SK-N-SH (cell line): ENCODE data around the gene ABCA7. TPM values are rescaled to one million over a fixed set of nuclear protein-coding genes. Genes with fewer than 3 reads are reported as not detected.

ENCODE experiments used
- CTCF ChIA-PET: fragments of 300-600, 350-600 bp; formaldehyde crosslinking; extraction: SDS; loops from one replicate; lab custom pipeline; 2021; lab: Yijun Ruan, JAX
- POLR2A ChIA-PET: fragments of 350-600 bp; sonication (Branson Sonifier 250); formaldehyde crosslinking; extraction: SDS; loops from one replicate; lab custom pipeline; 2020; ENCODE audit warnings: antibody characterized with exemption, inconsistent platforms; lab: Yijun Ruan, JAX
- DNase-seq: peaks from one replicate; pipeline ENCODE4 v3.0.0; 2012
- H2AFZ ChIP-seq: fragments of 200-600 bp; sonication (generic); 2 replicates; pipeline ENCODE4 v1.8.1; 2016; ENCODE audit warnings: antibody characterized with exemption, mild to moderate bottlenecking, low read depth
- H3F3A ChIP-seq: fragments of 200-600 bp; sonication (generic); replicated peaks from 2 replicates; pipeline ENCODE3; 2016; ENCODE audit warnings: antibody characterized with exemption, mild to moderate bottlenecking; ENCODE audit not compliant: insufficient read depth
- H3K27ac ChIP-seq, 2 experiments: fragments of 200-500 bp in 1 of 2; fragments of 200-600 bp in 1 of 2; sonication (Bioruptor generic) in 1 of 2; sonication (generic), shearing (Covaris generic) in 1 of 2; 2 replicates each; pipeline versions ENCODE4 v1.5.1 to v1.6.1; 2014 to 2016; ENCODE audit warnings: low read depth in 2 of 2, inconsistent platforms in 1 of 2, low read length in 1 of 2, mild to moderate bottlenecking in 1 of 2, mixed read lengths in 1 of 2
- H3K27me3 ChIP-seq: fragments of 200-600 bp; sonication (generic), shearing (Covaris generic); 2 replicates; pipeline ENCODE4 v1.6.1; 2016; ENCODE audit warnings: mixed run types; ENCODE audit not compliant: insufficient read depth
- H3K36me3 ChIP-seq, 2 experiments: fragments of 200-500 bp in 1 of 2; fragments of 200-600 bp in 1 of 2; sonication (Bioruptor generic) in 1 of 2; sonication (generic) in 1 of 2; replicated peaks in 1 of 2; 2 replicates each; pipeline versions ENCODE3 to v1.5.1; 2014 to 2016; ENCODE audit warnings: low read length in 1 of 2, mild to moderate bottlenecking in 1 of 2; ENCODE audit not compliant: insufficient read depth in 2 of 2, control insufficient read depth in 1 of 2
- H3K4me1 ChIP-seq, 2 experiments: fragments of 200-500 bp in 1 of 2; fragments of 200-600 bp in 1 of 2; sonication (Bioruptor generic) in 1 of 2; sonication (generic), shearing (Covaris generic) in 1 of 2; 2 replicates each; pipeline versions ENCODE4 v1.5.1 to v1.6.1; 2014 to 2016; ENCODE audit warnings: low read depth in 1 of 2, low read length in 1 of 2, mixed run types in 1 of 2; ENCODE audit not compliant: insufficient read depth in 2 of 2, control insufficient read depth in 1 of 2
- H3K4me2 ChIP-seq: fragments of 200-600 bp; sonication (generic), shearing (Covaris generic); 2 replicates; pipeline ENCODE4 v1.6.1; 2017; ENCODE audit warnings: mixed run types
- H3K4me3 ChIP-seq, 2 experiments: fragments of 200-500 bp in 1 of 2; fragments of 200-600 bp in 1 of 2; sonication (Bioruptor generic) in 1 of 2; sonication (generic), shearing (Covaris generic) in 1 of 2; 2 replicates each; pipeline versions ENCODE4 v1.5.1 to v1.8.1; 2014 to 2016; ENCODE audit warnings: low read depth in 2 of 2, inconsistent platforms in 1 of 2, low read length in 1 of 2, mild to moderate bottlenecking in 1 of 2, mixed read lengths in 1 of 2, moderate library complexity in 1 of 2
- H3K79me2 ChIP-seq: fragments of 200-600 bp; sonication (generic); 2 replicates; pipeline ENCODE4 v1.8.1; 2017; ENCODE audit warnings: mild to moderate bottlenecking; ENCODE audit not compliant: insufficient read depth
- H3K9ac ChIP-seq: fragments of 200-600 bp; sonication (generic); 2 replicates; pipeline ENCODE4 v1.6.1; 2017; ENCODE audit warnings: mixed run types
- H3K9me2 ChIP-seq: fragments of 200-600 bp; sonication (generic); 2 replicates; pipeline ENCODE4 v1.6.1; 2017; ENCODE audit warnings: mixed run types
- H3K9me3 ChIP-seq: fragments of 200-600 bp; sonication (generic); 2 replicates; pipeline ENCODE4 v1.6.1; 2017; ENCODE audit warnings: mixed run types, mild to moderate bottlenecking, moderate library complexity
- H4K20me1 ChIP-seq: fragments of 200-600 bp; sonication (generic); 2 replicates; pipeline ENCODE4 v1.6.1; 2017; ENCODE audit warnings: mild to moderate bottlenecking, mixed run types; ENCODE audit not compliant: insufficient read depth
- ELF1 ChIP-seq: IDR thresholded peaks from 2 replicates; pipeline ENCODE4 v1.4.0; 2012
- EP300 ChIP-seq, 2 experiments: IDR thresholded peaks; 2 replicates each; pipeline versions ENCODE4 v1.4.0 to v1.6.1; 2012; ENCODE audit warnings: borderline replicate concordance in 1 of 2, low read depth in 1 of 2, low read length in 1 of 2
- FOSL2 ChIP-seq: IDR thresholded peaks from 2 replicates; pipeline ENCODE4 v1.4.0; 2012; ENCODE audit warnings: low read depth, mild to moderate bottlenecking, moderate library complexity, borderline replicate concordance
- FOXJ3 ChIP-seq: sonication (generic); formaldehyde crosslinking; IDR thresholded peaks from 2 replicates; pipeline ENCODE4 v1.5.1; 2020; ENCODE audit warnings: mild to moderate bottlenecking, missing genetic modification reagents
- FOXM1 ChIP-seq: IDR thresholded peaks from 2 replicates; pipeline ENCODE4 v1.4.0; 2012; ENCODE audit warnings: low read depth, mild to moderate bottlenecking
- GABPA ChIP-seq: IDR thresholded peaks from 2 replicates; pipeline ENCODE4 v1.4.0; 2012; ENCODE audit warnings: low read depth, mild to moderate bottlenecking
- NFIC ChIP-seq: IDR thresholded peaks from 2 replicates; pipeline ENCODE4 v1.4.0; 2012; ENCODE audit warnings: borderline replicate concordance
- NRF1 ChIP-seq: IDR thresholded peaks from 2 replicates; pipeline ENCODE4 v1.6.1; 2012; ENCODE audit warnings: low read depth, mild to moderate bottlenecking, low read length
- POLR2AphosphoS5 ChIP-seq: IDR thresholded peaks from 2 replicates; pipeline ENCODE4 v1.6.1; 2012; ENCODE audit warnings: low read depth, low read length
- RCOR1 ChIP-seq: fragments of 150-350 bp; IDR thresholded peaks from 2 replicates; pipeline ENCODE4 v1.6.1; 2017; ENCODE audit warnings: antibody characterized with exemption, low read length
- RXRA ChIP-seq: IDR thresholded peaks from 2 replicates; pipeline ENCODE4 v1.4.0; 2012; ENCODE audit warnings: low read depth, mild to moderate bottlenecking, borderline replicate concordance
- SMC3 ChIP-seq: IDR thresholded peaks from 2 replicates; pipeline ENCODE4 v1.6.1; 2012; ENCODE audit warnings: low read depth, low read length, improper control_type of control experiment
- YY1 ChIP-seq: IDR thresholded peaks from 2 replicates; pipeline ENCODE4 v1.4.0; 2012; ENCODE audit warnings: low read depth, mild to moderate bottlenecking
- whole genome bisulfite sequencing: methylation state at CpG from one replicate; pipeline ENCODE4 v1.1.6; 2017; ENCODE audit warnings: low lambda C conversion rate; 5-methylcytosine and 5-hydroxymethylcytosine counted together
- polyA plus RNA-seq, 3 experiments: library from polyadenylated mRNA; depleted of rRNA; stranded (reverse); fragments of >200 nt; gene quantifications; 2 replicates each; pipeline ENCODE4 v1.2.3, GENCODE V29; 2012
- TF ChIP-seq, protein P1 (sequence below): IDR thresholded peaks from 2 replicates; pipeline ENCODE4 v1.4.0; 2012; ENCODE audit warnings: low read depth, borderline replicate concordance
- TF ChIP-seq, protein P2 (sequence below): IDR thresholded peaks from 2 replicates; pipeline ENCODE4 v1.4.0; 2012; ENCODE audit warnings: low read depth
- TF ChIP-seq, protein P3 (sequence below): fragments of 150-350 bp; IDR thresholded peaks from 2 replicates; pipeline ENCODE4 v1.6.1; 2017; ENCODE audit warnings: antibody characterized with exemption, low read length, low read depth, borderline replicate concordance
- TF ChIP-seq, protein P4 (sequence below): IDR thresholded peaks from 2 replicates; pipeline ENCODE4 v1.6.1; 2012; ENCODE audit warnings: mild to moderate bottlenecking, low read depth, low read length, moderate library complexity
- TF ChIP-seq, protein P5 (sequence below): IDR thresholded peaks from 2 replicates; pipeline ENCODE4; 2012
- TF ChIP-seq, protein P6 (sequence below): fragments of 200-600 bp; sonication (generic); IDR thresholded peaks from 2 replicates; pipeline ENCODE4 v1.6.1; 2017; ENCODE audit warnings: antibody characterized with exemption, mild to moderate bottlenecking, moderate library complexity

The ABCA7 gene
- polyA plus RNA-seq, 1 of the 3 experiments (the other 2 are of a cell fraction): 7.8 TPM

DNA sequence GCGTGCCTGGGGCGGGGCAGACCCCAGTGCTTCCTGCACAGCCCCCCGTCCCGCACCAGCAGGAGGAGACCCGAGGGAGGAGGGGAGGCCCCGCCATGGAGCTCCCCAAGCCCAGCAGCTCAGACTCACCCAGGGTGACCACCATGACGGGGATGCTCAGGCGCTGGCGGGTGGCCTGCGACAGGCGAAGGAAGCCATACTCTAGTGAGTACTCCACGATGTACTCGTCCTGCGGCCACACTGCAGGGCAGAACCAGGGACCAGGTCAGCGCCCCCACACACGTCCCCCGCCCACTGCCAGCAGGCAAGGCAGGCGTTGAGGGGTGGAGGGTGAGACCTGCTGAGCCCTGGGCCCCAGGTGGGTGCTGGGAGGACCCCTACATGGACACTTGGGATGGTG lies 27.6 kb upstream of the ABCA7 start:
- Histone ChIP-seq H2AFZ (no peak overlapping the region), H3K79me2 (peaks cover 38% of the 10 kb centered on the region), H3F3A (no peaks in the 10 kb centered on the region), H3K36me3 (peaks cover 0 to 51% of the 10 kb centered on the region in 2 experiments), H3K4me3 (no peak overlapping the region), H3K27ac (no peak overlapping the region), H4K20me1 (peaks cover 38% of the 10 kb centered on the region), H3K27me3 (no peaks in the 10 kb centered on the region), H3K4me1 (peaks cover 0 to 5% of the 10 kb centered on the region in 2 experiments; a peak in 1 of 4 replicates), H3K9ac (no peak overlapping the region), H3K9me2 (no peaks in the 10 kb centered on the region), H3K4me2 (no peak overlapping the region), H3K9me3 (no peaks in the 10 kb centered on the region)
- ChIA-PET CTCF (no interaction called here), POLR2A (no interaction called here)
- 99% methylated on average over 12 of the region's 18 CpGs for WGBS
- TF ChIP-seq FOXJ3 (CRISPR knock-in tag): no peak
- TF ChIP-seq GABPA: no peak
- TF ChIP-seq YY1: no peak
- no peak for TF ChIP-seq POLR2AphosphoS5
- TF ChIP-seq SMC3: no peak
- TF ChIP-seq RXRA: no peak
- TF ChIP-seq RCOR1: no peak
- DNase-seq: no peak

DNA sequence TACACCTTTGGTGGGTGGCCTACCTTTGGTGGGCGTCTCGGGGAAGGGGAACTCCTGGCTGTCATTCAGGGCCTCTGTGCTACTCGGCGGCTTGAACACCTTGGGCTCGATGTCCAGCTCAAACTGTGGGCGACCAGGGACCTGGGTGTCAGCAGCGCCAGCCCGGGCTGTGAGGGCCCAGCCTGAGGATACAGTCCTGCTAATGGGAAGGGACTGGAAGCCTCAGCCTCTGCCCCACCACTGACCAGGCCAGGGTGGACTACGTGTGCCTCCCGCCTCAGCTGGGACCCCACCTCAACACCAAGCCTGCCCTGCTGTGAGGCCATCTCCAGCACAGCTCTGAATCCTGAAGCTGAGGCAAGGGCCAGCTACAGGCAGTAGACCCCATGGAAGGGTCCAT lies 26.7 kb upstream of the ABCA7 start:
- Histone ChIP-seq H3K79me2 (peaks cover 47% of the 10 kb centered on the region), H2AFZ (no peak overlapping the region), H3K9ac (no peak overlapping the region), H3K4me2 (no peak overlapping the region), H3K9me3 (no peaks in the 10 kb centered on the region), H3K9me2 (no peaks in the 10 kb centered on the region), H3F3A (no peaks in the 10 kb centered on the region), H3K27ac (no peak overlapping the region), H3K4me3 (no peak overlapping the region), H4K20me1 (peaks cover 47% of the 10 kb centered on the region), H3K36me3 (peaks cover 0 to 51% of the 10 kb centered on the region in 2 experiments), H3K4me1 (peaks cover 7 to 12% of the 10 kb centered on the region in 2 experiments; a peak in 1 of 4 replicates), H3K27me3 (no peaks in the 10 kb centered on the region)
- ChIA-PET CTCF (no interaction called here), POLR2A (no interaction called here)
- no peak for DNase-seq
- no CpG with 5 or more reads among the region's 10 CpGs for WGBS
- TF ChIP-seq POLR2AphosphoS5 (no peak), ELF1 (no peak), FOSL2 (no peak), NRF1 (no peak), GABPA (no peak), FOXM1 (no peak), NFIC (no peak), EP300 (IDR thresholded peaks at IDR 0.05; ENCODE audit: borderline replicate concordance in 1 of 2, low read depth in 1 of 2, low read length in 1 of 2) (no peak)
- TF ChIP-seq, protein P1, sequence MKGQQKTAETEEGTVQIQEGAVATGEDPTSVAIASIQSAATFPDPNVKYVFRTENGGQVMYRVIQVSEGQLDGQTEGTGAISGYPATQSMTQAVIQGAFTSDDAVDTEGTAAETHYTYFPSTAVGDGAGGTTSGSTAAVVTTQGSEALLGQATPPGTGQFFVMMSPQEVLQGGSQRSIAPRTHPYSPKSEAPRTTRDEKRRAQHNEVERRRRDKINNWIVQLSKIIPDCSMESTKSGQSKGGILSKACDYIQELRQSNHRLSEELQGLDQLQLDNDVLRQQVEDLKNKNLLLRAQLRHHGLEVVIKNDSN: no peak
- TF ChIP-seq, protein P2, sequence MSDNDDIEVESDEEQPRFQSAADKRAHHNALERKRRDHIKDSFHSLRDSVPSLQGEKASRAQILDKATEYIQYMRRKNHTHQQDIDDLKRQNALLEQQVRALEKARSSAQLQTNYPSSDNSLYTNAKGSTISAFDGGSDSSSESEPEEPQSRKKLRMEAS: no peak
- TF ChIP-seq, protein P3, sequence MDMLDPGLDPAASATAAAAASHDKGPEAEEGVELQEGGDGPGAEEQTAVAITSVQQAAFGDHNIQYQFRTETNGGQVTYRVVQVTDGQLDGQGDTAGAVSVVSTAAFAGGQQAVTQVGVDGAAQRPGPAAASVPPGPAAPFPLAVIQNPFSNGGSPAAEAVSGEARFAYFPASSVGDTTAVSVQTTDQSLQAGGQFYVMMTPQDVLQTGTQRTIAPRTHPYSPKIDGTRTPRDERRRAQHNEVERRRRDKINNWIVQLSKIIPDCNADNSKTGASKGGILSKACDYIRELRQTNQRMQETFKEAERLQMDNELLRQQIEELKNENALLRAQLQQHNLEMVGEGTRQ: no peak
- TF ChIP-seq, protein P4, sequence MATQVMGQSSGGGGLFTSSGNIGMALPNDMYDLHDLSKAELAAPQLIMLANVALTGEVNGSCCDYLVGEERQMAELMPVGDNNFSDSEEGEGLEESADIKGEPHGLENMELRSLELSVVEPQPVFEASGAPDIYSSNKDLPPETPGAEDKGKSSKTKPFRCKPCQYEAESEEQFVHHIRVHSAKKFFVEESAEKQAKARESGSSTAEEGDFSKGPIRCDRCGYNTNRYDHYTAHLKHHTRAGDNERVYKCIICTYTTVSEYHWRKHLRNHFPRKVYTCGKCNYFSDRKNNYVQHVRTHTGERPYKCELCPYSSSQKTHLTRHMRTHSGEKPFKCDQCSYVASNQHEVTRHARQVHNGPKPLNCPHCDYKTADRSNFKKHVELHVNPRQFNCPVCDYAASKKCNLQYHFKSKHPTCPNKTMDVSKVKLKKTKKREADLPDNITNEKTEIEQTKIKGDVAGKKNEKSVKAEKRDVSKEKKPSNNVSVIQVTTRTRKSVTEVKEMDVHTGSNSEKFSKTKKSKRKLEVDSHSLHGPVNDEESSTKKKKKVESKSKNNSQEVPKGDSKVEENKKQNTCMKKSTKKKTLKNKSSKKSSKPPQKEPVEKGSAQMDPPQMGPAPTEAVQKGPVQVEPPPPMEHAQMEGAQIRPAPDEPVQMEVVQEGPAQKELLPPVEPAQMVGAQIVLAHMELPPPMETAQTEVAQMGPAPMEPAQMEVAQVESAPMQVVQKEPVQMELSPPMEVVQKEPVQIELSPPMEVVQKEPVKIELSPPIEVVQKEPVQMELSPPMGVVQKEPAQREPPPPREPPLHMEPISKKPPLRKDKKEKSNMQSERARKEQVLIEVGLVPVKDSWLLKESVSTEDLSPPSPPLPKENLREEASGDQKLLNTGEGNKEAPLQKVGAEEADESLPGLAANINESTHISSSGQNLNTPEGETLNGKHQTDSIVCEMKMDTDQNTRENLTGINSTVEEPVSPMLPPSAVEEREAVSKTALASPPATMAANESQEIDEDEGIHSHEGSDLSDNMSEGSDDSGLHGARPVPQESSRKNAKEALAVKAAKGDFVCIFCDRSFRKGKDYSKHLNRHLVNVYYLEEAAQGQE: no peak
- TF ChIP-seq, protein P5, sequence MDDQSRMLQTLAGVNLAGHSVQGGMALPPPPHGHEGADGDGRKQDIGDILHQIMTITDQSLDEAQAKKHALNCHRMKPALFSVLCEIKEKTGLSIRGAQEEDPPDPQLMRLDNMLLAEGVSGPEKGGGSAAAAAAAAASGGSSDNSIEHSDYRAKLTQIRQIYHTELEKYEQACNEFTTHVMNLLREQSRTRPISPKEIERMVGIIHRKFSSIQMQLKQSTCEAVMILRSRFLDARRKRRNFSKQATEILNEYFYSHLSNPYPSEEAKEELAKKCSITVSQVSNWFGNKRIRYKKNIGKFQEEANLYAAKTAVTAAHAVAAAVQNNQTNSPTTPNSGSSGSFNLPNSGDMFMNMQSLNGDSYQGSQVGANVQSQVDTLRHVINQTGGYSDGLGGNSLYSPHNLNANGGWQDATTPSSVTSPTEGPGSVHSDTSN: no peak
- TF ChIP-seq, protein P6, sequence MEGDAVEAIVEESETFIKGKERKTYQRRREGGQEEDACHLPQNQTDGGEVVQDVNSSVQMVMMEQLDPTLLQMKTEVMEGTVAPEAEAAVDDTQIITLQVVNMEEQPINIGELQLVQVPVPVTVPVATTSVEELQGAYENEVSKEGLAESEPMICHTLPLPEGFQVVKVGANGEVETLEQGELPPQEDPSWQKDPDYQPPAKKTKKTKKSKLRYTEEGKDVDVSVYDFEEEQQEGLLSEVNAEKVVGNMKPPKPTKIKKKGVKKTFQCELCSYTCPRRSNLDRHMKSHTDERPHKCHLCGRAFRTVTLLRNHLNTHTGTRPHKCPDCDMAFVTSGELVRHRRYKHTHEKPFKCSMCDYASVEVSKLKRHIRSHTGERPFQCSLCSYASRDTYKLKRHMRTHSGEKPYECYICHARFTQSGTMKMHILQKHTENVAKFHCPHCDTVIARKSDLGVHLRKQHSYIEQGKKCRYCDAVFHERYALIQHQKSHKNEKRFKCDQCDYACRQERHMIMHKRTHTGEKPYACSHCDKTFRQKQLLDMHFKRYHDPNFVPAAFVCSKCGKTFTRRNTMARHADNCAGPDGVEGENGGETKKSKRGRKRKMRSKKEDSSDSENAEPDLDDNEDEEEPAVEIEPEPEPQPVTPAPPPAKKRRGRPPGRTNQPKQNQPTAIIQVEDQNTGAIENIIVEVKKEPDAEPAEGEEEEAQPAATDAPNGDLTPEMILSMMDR: no peak
